Midbrain (tissue), 1 donor: ENCODE data around the gene ALDH6A1.
"Not testable (repeated sequence)": the region's sequence is repeated elsewhere in the genome, so short reads cannot be mapped to it uniquely, and the experiment has no call there.

ENCODE experiments used
- DNase-seq: peaks from one replicate; lab custom pipeline; 2025; lab: John Stamatoyannopoulos, UW

Gene ALDH6A1

DNA sequence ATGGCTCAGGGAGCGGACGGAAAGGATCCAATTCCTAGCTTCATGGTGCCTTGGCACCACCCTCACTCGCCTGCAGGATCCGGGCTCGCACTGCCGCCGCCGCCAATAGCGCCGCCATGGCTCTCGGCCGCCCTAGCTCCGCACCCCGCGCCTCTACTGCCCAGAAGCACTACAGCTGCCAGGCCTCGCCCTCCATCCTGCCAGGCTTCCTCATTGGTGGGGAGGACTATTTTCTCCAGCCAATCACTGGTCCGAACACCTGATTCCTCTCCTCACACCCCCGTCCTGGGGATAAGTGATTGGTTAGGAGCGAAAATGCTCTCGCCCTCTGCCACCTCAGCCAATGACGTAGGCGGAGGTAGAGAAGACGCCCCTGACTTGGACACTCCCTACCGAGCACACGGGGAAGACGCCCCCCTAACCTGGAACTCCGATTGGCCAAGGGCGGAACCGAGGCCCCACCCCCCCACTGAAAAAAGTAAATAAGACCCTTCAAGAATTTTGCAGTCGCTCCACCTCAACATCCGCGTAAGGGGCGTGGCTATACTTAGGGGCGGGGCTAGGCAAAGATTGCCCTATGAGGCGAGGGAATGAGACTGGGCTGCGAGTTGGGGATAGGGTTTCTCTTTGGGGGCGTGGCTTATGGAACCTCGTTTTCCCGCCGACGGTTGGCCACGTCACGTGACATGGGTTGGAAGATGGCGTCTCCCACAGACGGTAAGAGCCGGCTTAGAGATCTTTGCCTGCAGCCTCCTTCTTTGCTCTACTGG lies at the start of gene ALDH6A1, which contains the start of gene LIN52:
ALDH6A1 (minus strand) TSS at position 177 of the 770 bp plus-strand sequence; CDS start at position 118, 59 bp downstream.
LIN52 (plus strand) TSS at position 680 of the 770 bp plus-strand sequence; CDS start at position 699, 19 bp downstream.
- peak; percentile 100 for DNase-seq

DNA sequence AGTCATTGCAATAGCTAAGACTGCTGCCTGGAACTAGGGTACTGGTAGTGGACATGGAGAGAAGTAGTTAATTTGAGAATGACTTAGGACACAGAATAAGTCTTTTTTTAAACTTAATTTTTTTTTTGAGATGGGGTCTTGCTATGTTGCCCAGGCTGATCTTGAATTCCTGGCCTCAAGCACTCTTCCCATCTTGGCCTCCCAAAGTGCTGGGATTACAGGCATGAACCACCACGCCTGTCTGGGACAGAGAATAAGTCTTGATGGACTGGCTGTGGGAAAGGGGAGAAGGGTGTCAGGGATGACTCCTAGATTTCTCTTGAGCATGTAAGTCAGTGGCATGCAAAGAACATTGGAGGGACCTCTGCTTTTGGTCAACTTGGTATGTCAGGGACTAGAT lies 43.4 kb upstream of the ALDH6A1 start:
- DNase-seq: no peak

DNA sequence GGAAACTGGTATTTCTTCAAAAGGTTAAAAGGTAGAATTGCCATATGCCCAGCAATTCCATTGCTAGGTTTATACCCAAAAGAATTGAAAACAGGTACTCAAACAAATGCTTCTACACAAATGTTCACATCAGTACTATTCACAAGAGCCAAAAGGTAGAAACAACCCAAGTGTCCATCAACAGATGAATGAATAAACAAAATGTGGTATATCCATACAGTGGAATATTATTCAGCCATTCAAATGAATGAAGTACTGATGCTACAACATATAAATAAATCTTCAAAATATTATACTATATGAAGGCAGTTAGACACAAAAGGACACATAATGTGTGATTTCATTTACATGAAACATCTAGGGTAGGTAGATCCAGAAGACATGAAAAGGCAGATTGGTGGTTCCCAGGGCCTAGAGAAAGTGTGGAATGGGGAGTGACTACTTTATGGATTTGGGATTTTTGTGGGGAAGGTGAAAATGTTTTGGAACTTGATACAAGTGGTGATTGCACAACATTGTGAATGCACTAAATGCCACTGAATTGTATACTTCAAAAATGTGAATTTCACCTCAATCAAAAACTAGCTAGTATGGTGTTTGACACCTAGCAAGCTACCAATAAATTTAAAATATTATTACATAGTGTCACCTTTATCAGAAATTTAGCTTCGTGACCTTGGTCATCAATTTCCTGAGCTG lies 42.2 kb upstream of the ALDH6A1 start:
- no peak for DNase-seq

GRCh38 chr14:74125487-74125886 lies 41.2 kb upstream of the ALDH6A1 start:
- DNase-seq: not testable (repeated sequence)

DNA sequence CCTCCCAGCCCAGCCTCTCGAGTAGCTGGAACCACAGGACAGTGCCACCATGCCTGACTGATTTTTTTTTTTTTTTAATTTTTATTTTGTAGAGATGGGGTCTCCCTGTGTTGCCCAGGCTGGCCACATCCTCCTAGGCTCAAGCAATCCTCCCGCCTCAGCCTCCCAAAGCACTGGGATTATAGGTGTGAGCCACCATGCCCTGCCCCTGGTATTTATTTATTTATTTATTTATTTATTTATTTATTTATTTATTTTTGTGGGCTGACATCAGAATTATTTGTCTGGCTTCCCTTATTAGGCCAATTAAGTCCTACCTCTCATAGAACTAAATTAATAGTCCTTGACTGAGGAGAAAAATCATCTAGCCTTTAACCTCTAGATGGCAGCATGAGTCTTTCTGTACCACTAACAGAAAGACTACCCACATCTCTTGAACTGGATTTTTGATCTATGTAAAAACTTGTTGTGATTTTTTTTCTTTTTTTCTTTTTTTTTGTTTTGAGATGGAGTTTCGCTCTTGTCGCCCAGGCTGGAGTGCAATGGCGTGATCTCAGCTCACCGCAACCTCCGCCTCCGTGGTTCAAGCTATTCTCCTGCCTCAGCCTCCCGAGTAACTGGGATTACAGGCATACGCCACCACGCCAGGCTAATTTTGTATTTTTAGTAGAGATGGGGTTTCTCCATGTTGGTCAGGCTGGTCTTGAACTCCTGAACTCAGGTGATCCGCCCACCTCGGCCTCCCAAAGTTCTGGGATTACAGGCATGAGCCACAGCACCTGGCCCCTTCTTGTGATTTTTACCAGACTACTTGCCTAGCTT lies 27.4 kb upstream of the ALDH6A1 start:
- peak; percentile 49 for DNase-seq

GRCh38 chr14:74109369-74109768 lies 25.1 kb upstream of the ALDH6A1 start:
- DNase-seq: no peak

GRCh38 chr14:74105381-74105780 lies 21.1 kb upstream of the ALDH6A1 start:
- no peak for DNase-seq

GRCh38 chr14:74089251-74090020 lies 5.2 kb upstream of the ALDH6A1 start:
- DNase-seq: no peak

- no peak for DNase-seq
Measured at GRCh38 chr14:74085828-74086227, 1.6 kb upstream of the ALDH6A1 start.

GRCh38 chr14:74085047-74085637 lies 889 bp upstream of the ALDH6A1 start:
- DNase-seq: no peak

DNA sequence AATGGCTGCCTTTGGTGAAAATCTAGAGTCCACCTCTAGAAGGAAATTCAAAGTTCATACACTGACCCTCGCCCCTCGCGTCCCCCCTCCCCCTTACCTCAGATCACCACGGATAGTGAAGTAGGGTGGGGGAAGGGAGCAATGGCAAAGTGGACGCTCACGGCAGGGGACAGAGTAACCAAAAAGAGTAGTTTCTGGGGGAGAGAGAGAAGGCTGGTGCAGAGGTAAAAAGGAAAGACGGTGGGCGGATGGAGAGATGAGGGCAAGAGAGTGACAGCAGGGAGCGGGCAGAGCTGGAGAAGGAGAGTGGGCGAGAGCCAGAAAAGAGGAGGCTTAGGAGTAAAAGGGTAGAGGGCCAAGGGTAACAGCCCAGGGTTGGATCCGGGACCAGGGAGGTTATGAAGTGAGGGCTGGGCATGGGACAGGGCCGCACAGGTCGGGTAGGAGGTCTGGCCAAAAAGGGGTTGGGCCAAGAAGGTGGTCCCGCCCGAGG lies 423 bp downstream of the ALDH6A1 start:
- DNase-seq: no peak

- no peak for DNase-seq
Measured at GRCh38 chr14:74083161-74083560, 1.1 kb downstream of the ALDH6A1 start.

DNA sequence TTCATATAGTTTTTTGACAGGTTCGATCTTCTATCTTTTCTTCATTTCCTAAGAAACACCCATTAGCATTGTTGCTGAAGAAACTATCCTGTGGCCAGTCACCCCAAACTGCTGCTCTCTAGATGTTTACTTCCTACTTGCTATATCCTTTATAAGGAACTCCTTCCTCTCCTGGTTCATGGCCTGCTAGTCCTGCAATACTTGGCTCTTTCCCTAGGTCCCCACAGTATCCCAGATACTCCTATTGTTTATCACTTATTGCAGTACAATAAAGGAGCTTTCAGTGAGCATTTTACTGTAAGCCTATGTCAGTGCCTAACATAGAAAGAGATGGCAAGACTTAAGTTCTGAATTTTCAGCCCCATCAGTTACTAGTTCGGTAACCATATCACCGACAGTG lies 2.8 kb downstream of the ALDH6A1 start:
- no peak for DNase-seq

GRCh38 chr14:74080820-74081460 lies 3.3 kb downstream of the ALDH6A1 start:
- DNase-seq: no peak

- DNase-seq: no peak
Measured at GRCh38 chr14:74077401-74077800, 6.9 kb downstream of the ALDH6A1 start.

DNA sequence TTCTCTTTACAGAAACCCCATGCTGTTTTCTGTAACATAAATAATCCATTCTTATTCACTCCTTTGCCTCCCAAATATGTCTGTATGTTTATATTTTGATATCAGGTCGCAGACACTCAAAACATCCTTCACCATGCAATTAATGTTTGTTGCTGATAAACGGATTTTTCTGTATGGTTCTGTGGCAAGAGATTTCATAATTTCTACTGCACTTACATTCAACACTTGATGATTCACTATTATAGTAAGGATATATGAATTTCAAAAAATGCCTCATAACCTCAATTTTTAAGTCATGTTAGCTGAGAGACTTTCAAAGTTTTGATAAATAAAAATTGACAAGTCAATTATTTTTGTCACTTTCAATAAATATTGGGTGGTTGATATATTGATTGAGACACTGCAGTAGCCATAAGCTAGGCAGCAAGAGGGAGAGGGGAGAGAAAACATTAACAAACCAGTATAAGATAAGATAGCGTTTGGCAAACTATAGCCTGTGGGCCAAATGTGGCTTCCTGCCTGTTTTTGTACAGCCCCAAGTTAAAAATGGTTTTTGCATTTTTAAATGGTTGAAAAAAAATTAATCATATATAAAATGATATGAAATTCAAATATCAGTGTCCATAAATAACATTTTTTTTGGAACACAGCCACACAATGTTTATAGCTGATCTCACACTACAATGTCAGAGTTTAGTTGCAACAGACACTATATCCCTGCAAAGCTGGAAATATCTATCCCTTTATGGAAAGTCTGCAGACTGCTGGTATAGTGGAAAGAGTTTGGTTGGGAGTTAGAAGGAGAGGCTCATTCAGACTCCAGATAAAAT lies 18.3 kb downstream of the ALDH6A1 start:
- DNase-seq: no peak

GRCh38 chr14:74064883-74065282 lies 19.4 kb downstream of the ALDH6A1 start:
- DNase-seq: no peak

GRCh38 chr14:74064426-74064825 lies 19.8 kb downstream of the ALDH6A1 start:
- DNase-seq: no peak

DNA sequence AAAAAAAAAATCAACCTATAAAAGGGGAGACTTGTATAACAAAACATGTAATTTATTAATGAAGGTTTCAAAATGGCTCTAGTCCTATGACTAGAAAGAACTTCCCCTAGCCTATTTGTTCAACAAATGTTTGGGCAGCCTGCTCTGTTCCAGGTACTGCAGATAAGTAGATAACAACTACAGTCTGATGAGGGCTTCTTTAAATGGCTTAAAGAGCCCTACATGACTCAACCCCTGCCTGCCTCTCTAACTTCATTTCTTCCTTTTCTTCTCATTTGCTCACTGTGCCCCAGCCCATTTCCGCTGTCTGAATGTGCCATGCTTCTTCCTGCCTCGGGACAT lies 21.5 kb downstream of the ALDH6A1 start:
- no peak for DNase-seq
